Measurements from ENCODE around the gene PXDN. TPM values are rescaled to one million over a fixed set of nuclear protein-coding genes. Genes with fewer than 3 reads are reported as not detected.
"Not testable (repeated sequence)": the region's sequence is repeated elsewhere in the genome, so short reads cannot be mapped to it uniquely, and the experiment has no call there.

The PXDN gene
- total RNA-seq, 1 donor, result 137 TPM

- DNase-seq (ENCODE audit: low read depth), result no peak
- TF ChIP-seq, protein P1, sequence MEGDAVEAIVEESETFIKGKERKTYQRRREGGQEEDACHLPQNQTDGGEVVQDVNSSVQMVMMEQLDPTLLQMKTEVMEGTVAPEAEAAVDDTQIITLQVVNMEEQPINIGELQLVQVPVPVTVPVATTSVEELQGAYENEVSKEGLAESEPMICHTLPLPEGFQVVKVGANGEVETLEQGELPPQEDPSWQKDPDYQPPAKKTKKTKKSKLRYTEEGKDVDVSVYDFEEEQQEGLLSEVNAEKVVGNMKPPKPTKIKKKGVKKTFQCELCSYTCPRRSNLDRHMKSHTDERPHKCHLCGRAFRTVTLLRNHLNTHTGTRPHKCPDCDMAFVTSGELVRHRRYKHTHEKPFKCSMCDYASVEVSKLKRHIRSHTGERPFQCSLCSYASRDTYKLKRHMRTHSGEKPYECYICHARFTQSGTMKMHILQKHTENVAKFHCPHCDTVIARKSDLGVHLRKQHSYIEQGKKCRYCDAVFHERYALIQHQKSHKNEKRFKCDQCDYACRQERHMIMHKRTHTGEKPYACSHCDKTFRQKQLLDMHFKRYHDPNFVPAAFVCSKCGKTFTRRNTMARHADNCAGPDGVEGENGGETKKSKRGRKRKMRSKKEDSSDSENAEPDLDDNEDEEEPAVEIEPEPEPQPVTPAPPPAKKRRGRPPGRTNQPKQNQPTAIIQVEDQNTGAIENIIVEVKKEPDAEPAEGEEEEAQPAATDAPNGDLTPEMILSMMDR (IDR thresholded peaks at IDR 0.05; ENCODE audit: insufficient read depth, low read length), result no peak
- H3K4me3 ChIP-seq (ENCODE audit: low read depth, low read length), result no peak overlapping the region
Observed at GRCh38 chr2:1739961-1740715, 4.2 kb downstream of the PXDN start.

GRCh38 chr2:1739322-1739957 is 4.9 kb downstream of the PXDN start:
- TF ChIP-seq, protein P1 (IDR thresholded peaks at IDR 0.05; ENCODE audit: insufficient read depth, low read length), result no peak
- no peak for DNase-seq (ENCODE audit: low read depth)
- H3K4me3 ChIP-seq (ENCODE audit: low read depth, low read length), result no peak overlapping the region

GRCh38 chr2:1738646-1739302 is 5.5 kb downstream of the PXDN start:
- no peak for DNase-seq (ENCODE audit: low read depth)

DNA sequence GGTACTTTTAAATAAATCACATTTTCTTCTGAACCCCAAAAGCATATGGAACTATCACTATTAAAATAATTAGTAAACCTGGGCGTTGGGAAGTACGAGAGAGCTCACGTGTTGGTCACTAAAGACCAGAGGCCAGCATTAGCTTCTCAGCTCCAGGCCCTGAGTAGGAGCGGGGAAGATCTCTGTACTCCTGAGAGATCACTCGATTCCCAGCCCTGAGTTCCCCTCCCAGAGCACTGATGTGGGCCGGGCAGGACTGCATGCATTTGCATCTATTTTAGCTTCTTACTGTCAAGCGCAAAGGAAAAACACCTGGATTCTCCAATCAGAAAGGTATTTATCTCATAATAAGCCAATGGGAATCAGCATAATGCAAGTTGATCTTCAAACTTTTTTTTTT is 6.2 kb downstream of the PXDN start:
- H3K4me3 ChIP-seq (ENCODE audit: low read depth, low read length), result no peak overlapping the region
- DNase-seq (ENCODE audit: low read depth), result no peak
- TF ChIP-seq, protein P1 (IDR thresholded peaks at IDR 0.05; ENCODE audit: insufficient read depth, low read length), result no peak

More at GRCh38 chr2:1738646-1739302, 5.5 kb downstream of the PXDN start:
- no peak overlapping the region for H3K4me3 ChIP-seq (ENCODE audit: low read depth, low read length)
- TF ChIP-seq, protein P1 (IDR thresholded peaks at IDR 0.05; ENCODE audit: insufficient read depth, low read length), result no peak

DNA sequence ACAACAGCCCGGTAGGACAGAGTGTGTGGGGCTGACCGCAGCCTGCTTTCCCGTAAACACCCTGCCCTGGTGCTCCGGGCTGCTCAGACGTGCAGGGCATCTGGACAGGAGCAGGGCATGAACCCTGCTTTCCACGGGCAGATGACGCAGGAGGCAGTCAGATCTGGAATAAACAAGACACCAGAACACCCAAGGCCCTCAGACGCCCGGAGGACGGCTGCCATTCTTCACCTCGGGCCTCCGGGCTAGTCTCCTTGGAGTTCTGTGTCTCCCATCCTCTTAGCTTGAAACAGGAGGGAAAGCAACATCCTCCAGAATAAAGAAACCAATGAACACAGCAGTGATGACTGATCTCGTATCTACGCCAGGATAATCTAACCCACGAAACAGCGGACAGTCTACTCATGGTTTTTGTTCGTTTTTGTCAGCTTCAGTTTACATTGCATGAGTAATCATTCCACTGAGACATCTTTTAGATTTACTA is 7.3 kb downstream of the PXDN start:
- TF ChIP-seq, protein P1 (IDR thresholded peaks at IDR 0.05; ENCODE audit: insufficient read depth, low read length), result no peak
- H3K4me3 ChIP-seq (ENCODE audit: low read depth, low read length), result no peak overlapping the region
- peak; percentile 85 for DNase-seq (ENCODE audit: low read depth)

- no peak overlapping the region for H3K4me3 ChIP-seq (ENCODE audit: low read depth, low read length)
- DNase-seq (ENCODE audit: low read depth), result peak; percentile 78
- TF ChIP-seq, protein P1 (IDR thresholded peaks at IDR 0.05; ENCODE audit: insufficient read depth, low read length), result no peak
Observed at GRCh38 chr2:1736045-1736444, 8.3 kb downstream of the PXDN start.

DNA sequence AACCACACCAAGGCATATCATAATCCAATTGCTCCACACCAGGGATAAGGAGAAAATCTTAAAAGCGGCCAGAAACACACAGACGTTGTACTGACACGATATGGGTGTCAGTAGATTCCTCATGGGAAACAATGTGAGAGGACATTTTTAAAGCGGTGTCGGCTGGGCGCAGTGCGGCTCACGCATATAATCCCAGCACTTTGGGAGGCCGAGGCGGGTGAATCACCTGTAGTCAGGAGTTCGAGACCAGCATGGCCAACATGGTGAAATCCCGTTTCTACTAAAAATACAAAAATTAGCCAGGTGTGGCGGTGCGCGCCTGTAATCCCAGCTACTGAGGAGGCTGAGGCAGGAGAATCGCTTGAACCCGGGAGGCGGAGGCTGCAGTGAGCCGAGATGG is 11.0 kb downstream of the PXDN start:
- not testable (repeated sequence) for H3K4me3 ChIP-seq (ENCODE audit: low read depth, low read length)

More for the DNA sequence above, 11.0 kb downstream of the PXDN start:
- DNase-seq (ENCODE audit: low read depth), result not testable (repeated sequence)

All from fibroblast of the aortic adventitia (primary cell).